HuH-7 (cell line): ENCODE data around the gene RIPOR2.
"Not testable (repeated sequence)": the region's sequence is repeated elsewhere in the genome, so short reads cannot be mapped to it uniquely, and the experiment has no call there.

Experiments used
- DNase-seq: peaks from one replicate; pipeline ENCODE4 v3.0.0; 2011; ENCODE audit warnings: low spot score

The RIPOR2 gene

GRCh38 chr6:24925661-24926060 is 10.1 kb downstream of the RIPOR2 start:
- no peak for DNase-seq

- no peak for DNase-seq
Measured at GRCh38 chr6:24924580-24925356, 11.0 kb downstream of the RIPOR2 start.

GRCh38 chr6:24923885-24924401 is 11.8 kb downstream of the RIPOR2 start:
- no peak for DNase-seq

GRCh38 chr6:24922814-24923213 is 12.9 kb downstream of the RIPOR2 start:
- no peak for DNase-seq

GRCh38 chr6:24922170-24922569 is 13.6 kb downstream of the RIPOR2 start:
- DNase-seq: no peak

- no peak for DNase-seq
Measured at GRCh38 chr6:24920136-24920535, 15.6 kb downstream of the RIPOR2 start.

GRCh38 chr6:24919056-24919892 is 16.5 kb downstream of the RIPOR2 start:
- DNase-seq: no peak

- no peak for DNase-seq
Measured at GRCh38 chr6:24918641-24919055, 17.1 kb downstream of the RIPOR2 start.

- DNase-seq: no peak
Measured at GRCh38 chr6:24916496-24916895, 19.3 kb downstream of the RIPOR2 start.

- no peak for DNase-seq
Measured at GRCh38 chr6:24915641-24916040, 20.1 kb downstream of the RIPOR2 start.

- not testable (repeated sequence) for DNase-seq
Measured at GRCh38 chr6:24914082-24914481, 21.7 kb downstream of the RIPOR2 start.

GRCh38 chr6:24911796-24912382 is 23.9 kb downstream of the RIPOR2 start:
- no peak for DNase-seq

GRCh38 chr6:24910961-24911725 is 24.6 kb downstream of the RIPOR2 start:
- no peak for DNase-seq

- DNase-seq: no peak
Measured at GRCh38 chr6:24910331-24910960, 25.3 kb downstream of the RIPOR2 start.

GRCh38 chr6:24909241-24910216 is 26.2 kb downstream of the RIPOR2 start:
- DNase-seq: no peak

- DNase-seq: no peak
Measured at GRCh38 chr6:24908650-24909035, 27.1 kb downstream of the RIPOR2 start.

GRCh38 chr6:24907919-24908649 is 27.7 kb downstream of the RIPOR2 start:
- DNase-seq: no peak

- no peak for DNase-seq
Measured at GRCh38 chr6:24906314-24906713, 29.4 kb downstream of the RIPOR2 start.

- no peak for DNase-seq
Measured at GRCh38 chr6:24905483-24905882, 30.3 kb downstream of the RIPOR2 start.
